Measurements from ENCODE around the gene CORO7.

- no peak for TF ChIP-seq EP300 (IDR thresholded peaks at IDR 0.05)
- no peak for TF ChIP-seq CTCF (IDR thresholded peaks at IDR 0.05)
These were observed 17.2 kb downstream of the CORO7 start for GRCh38 chr16:4399001-4399730.

All from suprapubic skin (tissue), 3 donors.